Measurements from ENCODE around the gene ALDH18A1. TPM values are rescaled to one million over a fixed set of nuclear protein-coding genes. Genes with fewer than 3 reads are reported as not detected.

Gene ALDH18A1
- total RNA-seq, 1 donor from 2014 or later, result 97.3 TPM

DNA sequence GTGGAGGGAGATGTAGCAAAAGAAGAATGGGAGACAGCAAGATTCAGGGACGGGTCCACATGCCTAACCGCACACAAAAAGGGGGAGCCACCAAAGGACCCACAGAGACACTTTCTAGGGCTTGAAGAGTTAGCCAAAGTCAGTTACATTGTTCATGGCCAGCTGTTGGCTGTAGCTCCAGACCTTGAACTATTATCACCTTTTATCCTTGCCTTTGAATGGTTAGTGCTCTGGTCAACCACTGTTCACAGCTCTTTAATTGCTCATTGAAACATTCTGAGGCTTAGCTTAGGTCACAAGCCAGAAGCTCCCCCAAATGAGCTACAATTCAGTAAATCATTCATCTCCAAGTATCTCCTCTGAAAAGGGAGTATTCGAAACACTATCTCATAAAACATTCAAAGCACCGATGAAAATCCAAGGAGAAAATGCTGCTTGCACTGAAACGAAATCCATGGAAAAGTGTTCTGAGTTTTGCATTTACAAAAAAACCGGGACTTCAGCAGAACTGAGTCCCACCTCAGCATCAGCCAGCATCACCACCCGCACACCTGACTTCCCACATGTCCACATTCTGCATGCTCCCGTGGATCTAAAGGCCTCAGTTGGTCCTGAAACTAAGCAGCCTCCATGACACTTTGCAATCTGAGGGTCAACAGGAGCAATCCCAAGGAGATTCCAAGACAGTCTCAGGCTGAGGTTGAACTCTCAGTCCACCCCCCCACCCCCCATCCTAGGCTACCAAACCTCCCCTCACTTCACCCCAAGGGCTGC, 99.3 kb downstream of the ALDH18A1 start:
- TF ChIP-seq, protein P1, sequence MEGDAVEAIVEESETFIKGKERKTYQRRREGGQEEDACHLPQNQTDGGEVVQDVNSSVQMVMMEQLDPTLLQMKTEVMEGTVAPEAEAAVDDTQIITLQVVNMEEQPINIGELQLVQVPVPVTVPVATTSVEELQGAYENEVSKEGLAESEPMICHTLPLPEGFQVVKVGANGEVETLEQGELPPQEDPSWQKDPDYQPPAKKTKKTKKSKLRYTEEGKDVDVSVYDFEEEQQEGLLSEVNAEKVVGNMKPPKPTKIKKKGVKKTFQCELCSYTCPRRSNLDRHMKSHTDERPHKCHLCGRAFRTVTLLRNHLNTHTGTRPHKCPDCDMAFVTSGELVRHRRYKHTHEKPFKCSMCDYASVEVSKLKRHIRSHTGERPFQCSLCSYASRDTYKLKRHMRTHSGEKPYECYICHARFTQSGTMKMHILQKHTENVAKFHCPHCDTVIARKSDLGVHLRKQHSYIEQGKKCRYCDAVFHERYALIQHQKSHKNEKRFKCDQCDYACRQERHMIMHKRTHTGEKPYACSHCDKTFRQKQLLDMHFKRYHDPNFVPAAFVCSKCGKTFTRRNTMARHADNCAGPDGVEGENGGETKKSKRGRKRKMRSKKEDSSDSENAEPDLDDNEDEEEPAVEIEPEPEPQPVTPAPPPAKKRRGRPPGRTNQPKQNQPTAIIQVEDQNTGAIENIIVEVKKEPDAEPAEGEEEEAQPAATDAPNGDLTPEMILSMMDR (IDR thresholded peaks at IDR 0.05), result no peak
- Mint-ChIP-seq H3K27ac (ENCODE audit: unreplicated experiment) (no peak overlapping the region), H3K4me1 (ENCODE audit: unreplicated experiment) (peaks cover 8% of the 10 kb centered on the region), H3K4me3 (ENCODE audit: unreplicated experiment) (no peak overlapping the region), H3K36me3 (ENCODE audit: unreplicated experiment) (no peaks in the 10 kb centered on the region), H3K27me3 (ENCODE audit: unreplicated experiment) (peaks cover 30% of the 10 kb centered on the region), H3K9me3 (ENCODE audit: unreplicated experiment) (peaks cover 3% of the 10 kb centered on the region)
- DNase-seq (ENCODE audit: extremely low spot score, unreplicated experiment), result no peak

Other genes starting within 250 kb of the ALDH18A1 start
- 1.7 TPM in 2 replicates for gene SORBS1, start 95.3 kb downstream of the ALDH18A1 start, total RNA-seq
- 36.4 and 41.1 TPM in 2 replicates for gene TCTN3, start 37.2 kb upstream of the ALDH18A1 start, total RNA-seq
- 1.2 and 1.5 TPM in 2 replicates for gene ENTPD1, start 99.5 kb upstream of the ALDH18A1 start, total RNA-seq

All from osteocyte (in vitro differentiated cells).